GM18526 (cell line): ENCODE measurements around the gene CCNH.

Source experiments
- POLR2A ChIP-seq: IDR thresholded peaks from 3 replicates; pipeline ENCODE4 v1.6.1; 2011; ENCODE audit not compliant: insufficient read length; ENCODE audit errors: extremely low read depth

CCNH gene

GRCh38 chr5:87412630-87413342 lies at the start of gene CCNH:
TSS of gene CCNH (minus strand) at chr5:87412930. CDS start at chr5:87412794, 136 bp downstream.
- TF ChIP-seq POLR2A = peak; percentile 95

DNA sequence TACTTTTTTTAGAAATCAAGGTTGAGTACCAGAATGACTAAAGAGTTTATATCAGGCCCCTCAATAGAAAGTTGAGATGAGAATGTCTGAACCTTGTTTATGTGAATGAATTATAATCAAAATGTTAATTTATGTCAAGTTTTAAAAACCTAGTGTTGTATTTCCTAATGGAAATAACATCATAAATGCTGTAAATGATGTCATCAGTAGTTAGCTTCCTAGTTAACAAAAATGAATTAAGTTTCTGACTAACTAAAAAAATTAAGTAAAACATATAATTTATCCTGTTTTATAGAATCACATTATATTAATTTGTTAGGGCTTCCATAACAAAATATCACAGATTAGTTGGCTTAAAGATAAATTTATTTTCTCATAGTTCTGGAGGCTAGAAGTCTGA lies 45.0 kb upstream of the CCNH start:
- TF ChIP-seq POLR2A = no peak

GRCh38 chr5:87453801-87454200 lies 41.1 kb upstream of the CCNH start:
- TF ChIP-seq POLR2A = no peak

- TF ChIP-seq POLR2A = no peak
These were observed 40.1 kb upstream of the CCNH start for GRCh38 chr5:87452837-87453236.

GRCh38 chr5:87442419-87442818 lies 29.7 kb upstream of the CCNH start:
- no peak for TF ChIP-seq POLR2A

DNA sequence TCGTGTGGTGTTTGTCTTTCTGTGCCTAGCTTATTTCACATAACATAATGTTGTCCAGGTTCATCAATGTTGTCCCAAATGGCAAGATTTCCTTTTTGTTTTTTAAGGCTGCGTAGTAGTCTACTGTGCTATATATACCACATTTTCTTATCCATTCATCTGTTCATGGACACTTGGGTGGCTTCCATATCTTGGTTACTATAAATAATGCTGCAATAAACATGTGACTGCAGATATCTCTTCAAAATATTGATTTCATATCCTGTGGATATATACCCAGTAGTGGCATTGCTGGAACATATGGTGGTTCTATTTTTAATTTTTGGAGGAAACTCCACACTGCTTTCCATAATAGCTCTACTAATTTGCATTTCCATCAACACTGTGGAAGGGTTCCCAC lies 25.5 kb upstream of the CCNH start:
- no peak for TF ChIP-seq POLR2A

GRCh38 chr5:87437724-87438123 lies 25.0 kb upstream of the CCNH start:
- TF ChIP-seq POLR2A = no peak

GRCh38 chr5:87435144-87435694 lies 22.5 kb upstream of the CCNH start:
- no peak for TF ChIP-seq POLR2A

GRCh38 chr5:87434461-87434860 lies 21.7 kb upstream of the CCNH start:
- no peak for TF ChIP-seq POLR2A

GRCh38 chr5:87433945-87434344 lies 21.2 kb upstream of the CCNH start:
- no peak for TF ChIP-seq POLR2A

GRCh38 chr5:87432460-87432859 lies 19.7 kb upstream of the CCNH start:
- no peak for TF ChIP-seq POLR2A

- TF ChIP-seq POLR2A = no peak
These were observed 18.2 kb upstream of the CCNH start for GRCh38 chr5:87430863-87431457.

GRCh38 chr5:87423755-87424154 lies 11.0 kb upstream of the CCNH start:
- no peak for TF ChIP-seq POLR2A

- TF ChIP-seq POLR2A = no peak
These were observed 8.6 kb upstream of the CCNH start for GRCh38 chr5:87421307-87421706.

GRCh38 chr5:87418506-87418905 lies 5.8 kb upstream of the CCNH start:
- no peak for TF ChIP-seq POLR2A

GRCh38 chr5:87413343-87413645 lies 564 bp upstream of the CCNH start:
- no peak for TF ChIP-seq POLR2A
